Smooth muscle cell (in vitro differentiated cells): ENCODE measurements around the gene LRRC34. TPM values are rescaled to one million over a fixed set of nuclear protein-coding genes. Genes with fewer than 3 reads are reported as not detected.

Experiments
- DNase-seq: peaks from one replicate; lab custom pipeline; 2025; ENCODE audit not compliant: unreplicated experiment; lab: John Stamatoyannopoulos, UW
- H2AFZ ChIP-seq: fragments of 200-600 bp; sonication (generic); 2 replicates; pipeline ENCODE4 v1.6.0; 2016; ENCODE audit warnings: antibody characterized with exemption, low read depth, mild to moderate bottlenecking
- H3F3A ChIP-seq: fragments of 200-600 bp; sonication (generic); 2 replicates; pipeline ENCODE4 v1.6.0; 2017; ENCODE audit warnings: antibody characterized with exemption, low read depth
- H3K27ac ChIP-seq: fragments of 200-600 bp; sonication (generic); 2 replicates; pipeline ENCODE4 v1.5.1; 2016; ENCODE audit warnings: low read depth, mild to moderate bottlenecking
- H3K27me3 ChIP-seq: fragments of 200-600 bp; sonication (generic); 2 replicates; pipeline ENCODE4 v1.6.1; 2016; ENCODE audit warnings: low read depth, mild to moderate bottlenecking
- H3K36me3 ChIP-seq: fragments of 200-600 bp; sonication (generic); 2 replicates; pipeline ENCODE4 v1.5.1; 2016; ENCODE audit warnings: low read depth
- H3K4me1 ChIP-seq: fragments of 200-600 bp; sonication (generic); 2 replicates; pipeline ENCODE4 v1.5.1; 2016; ENCODE audit warnings: low read depth
- H3K4me2 ChIP-seq: fragments of 200-600 bp; sonication (generic); 2 replicates; pipeline ENCODE4 v1.6.0; 2016; ENCODE audit warnings: mild to moderate bottlenecking
- H3K4me3 ChIP-seq: fragments of 200-600 bp; sonication (generic); 2 replicates; pipeline ENCODE4 v1.5.1; 2016; ENCODE audit warnings: mild to moderate bottlenecking
- H3K79me2 ChIP-seq: fragments of 200-600 bp; sonication (generic); 2 replicates; pipeline ENCODE4 v1.6.0; 2016; ENCODE audit warnings: low read depth, mild to moderate bottlenecking
- H3K9ac ChIP-seq: fragments of 200-600 bp; sonication (generic); 2 replicates; pipeline ENCODE4 v1.6.0; 2016; ENCODE audit warnings: low read depth
- H3K9me3 ChIP-seq: fragments of 200-600 bp; sonication (generic); replicated peaks from 2 replicates; pipeline ENCODE4 v1.5.1; 2016; ENCODE audit warnings: low read depth
- H4K20me1 ChIP-seq: fragments of 200-600 bp; sonication (generic); 2 replicates; pipeline ENCODE4 v1.6.0; 2016; ENCODE audit warnings: low read depth
- WGBS: methylation state at CpG from one replicate; pipeline ENCODE4 v1.1.7; 2016; ENCODE audit warnings: low lambda C conversion rate; 5-methylcytosine and 5-hydroxymethylcytosine counted together
- polyA plus RNA-seq: library from polyadenylated mRNA; unstranded; fragments of >200 nt; fragmentation: Nextera tagmentation; extraction: Ambion mirVana; gene quantifications from 2 replicates; pipeline ENCODE4 v1.2.1, GENCODE V29; 2016
- total RNA-seq: library from RNA; depleted of rRNA; stranded (reverse); fragments of >200 nt; gene quantifications from 2 replicates; pipeline ENCODE4 v1.2.3, GENCODE V29; 2014
- TF ChIP-seq, protein P1 (sequence below): fragments of 200-600 bp; sonication (generic); IDR thresholded peaks from 2 replicates; pipeline ENCODE4 v1.5.1; 2017; ENCODE audit warnings: borderline replicate concordance, mild to moderate bottlenecking, antibody characterized with exemption; ENCODE audit not compliant: insufficient read depth, poor library complexity, severe bottlenecking

LRRC34 gene, protein sequence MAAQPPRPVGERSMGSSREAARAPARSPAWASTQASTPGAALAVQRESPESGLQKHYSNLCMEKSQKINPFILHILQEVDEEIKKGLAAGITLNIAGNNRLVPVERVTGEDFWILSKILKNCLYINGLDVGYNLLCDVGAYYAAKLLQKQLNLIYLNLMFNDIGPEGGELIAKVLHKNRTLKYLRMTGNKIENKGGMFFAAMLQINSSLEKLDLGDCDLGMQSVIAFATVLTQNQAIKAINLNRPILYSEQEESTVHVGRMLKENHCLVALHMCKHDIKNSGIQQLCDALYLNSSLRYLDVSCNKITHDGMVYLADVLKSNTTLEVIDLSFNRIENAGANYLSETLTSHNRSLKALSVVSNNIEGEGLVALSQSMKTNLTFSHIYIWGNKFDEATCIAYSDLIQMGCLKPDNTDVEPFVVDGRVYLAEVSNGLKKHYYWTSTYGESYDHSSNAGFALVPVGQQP
- 1.8 and 2.4 TPM in 2 replicates for total RNA-seq
- polyA plus RNA-seq, result 1.8 and 2.5 TPM in 2 replicates

DNA sequence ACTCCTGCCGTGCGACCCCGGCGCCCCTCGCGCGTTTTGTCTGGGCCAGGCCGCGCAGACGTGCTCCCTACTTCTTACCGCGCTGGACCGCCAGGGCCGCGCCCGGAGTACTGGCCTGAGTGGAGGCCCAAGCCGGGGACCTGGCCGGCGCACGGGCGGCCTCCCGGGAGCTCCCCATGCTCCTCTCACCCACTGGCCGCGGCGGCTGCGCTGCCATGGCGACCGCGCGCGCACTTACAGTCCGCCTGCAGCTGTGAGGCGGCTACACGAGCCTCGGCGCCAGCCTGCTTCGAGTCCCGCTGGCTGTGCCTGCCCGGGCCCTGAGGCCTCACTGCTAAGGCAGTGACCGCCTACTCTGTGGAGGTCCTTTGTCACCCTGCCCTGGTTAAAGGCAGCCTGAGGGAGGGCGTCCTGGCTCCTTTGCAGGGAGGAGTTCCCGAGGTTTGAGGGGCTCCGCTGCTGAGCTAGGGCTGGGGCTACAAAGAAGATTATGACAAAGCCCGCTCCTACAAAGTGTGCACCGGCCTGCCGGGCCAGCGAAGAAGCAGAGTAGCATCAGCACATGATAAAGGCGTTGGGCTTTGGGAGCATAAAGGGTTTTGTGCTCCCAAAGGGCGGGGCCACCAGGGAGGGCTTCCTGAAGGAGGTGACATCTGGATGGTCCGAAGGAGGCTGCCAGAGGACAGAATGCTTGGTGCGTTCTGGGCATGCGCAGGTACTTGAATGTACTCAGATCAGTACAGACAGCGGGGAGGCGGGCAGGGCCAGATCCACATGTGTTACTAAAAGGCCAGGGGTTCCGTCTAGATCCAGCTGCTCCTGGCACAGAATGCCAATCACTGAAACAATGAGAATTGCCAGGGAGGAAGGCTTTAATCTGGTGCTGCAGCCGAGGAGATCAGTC is at the start of gene LRRC34, which contains the start of gene LRRIQ4:
LRRC34 (minus strand) TSS at position 573 of the 904 bp plus-strand sequence; CDS start at position 217, 356 bp downstream.
LRRIQ4 (plus strand) TSS at position 539 of the 904 bp plus-strand sequence. CDS start 9,052 bp downstream, outside the sequence.
- H3K4me2 ChIP-seq, result peak within 1 kb of the TSS; percentile 85
- WGBS, result 24% methylated on average over 45 of the region's 56 CpGs
- peak within 1 kb of the TSS; percentile 61 for H3K4me3 ChIP-seq
- peak within 1 kb of the TSS; percentile 81 for H2AFZ ChIP-seq
- no peaks in the 10 kb centered on the region for H4K20me1 ChIP-seq
- TF ChIP-seq, protein P1, sequence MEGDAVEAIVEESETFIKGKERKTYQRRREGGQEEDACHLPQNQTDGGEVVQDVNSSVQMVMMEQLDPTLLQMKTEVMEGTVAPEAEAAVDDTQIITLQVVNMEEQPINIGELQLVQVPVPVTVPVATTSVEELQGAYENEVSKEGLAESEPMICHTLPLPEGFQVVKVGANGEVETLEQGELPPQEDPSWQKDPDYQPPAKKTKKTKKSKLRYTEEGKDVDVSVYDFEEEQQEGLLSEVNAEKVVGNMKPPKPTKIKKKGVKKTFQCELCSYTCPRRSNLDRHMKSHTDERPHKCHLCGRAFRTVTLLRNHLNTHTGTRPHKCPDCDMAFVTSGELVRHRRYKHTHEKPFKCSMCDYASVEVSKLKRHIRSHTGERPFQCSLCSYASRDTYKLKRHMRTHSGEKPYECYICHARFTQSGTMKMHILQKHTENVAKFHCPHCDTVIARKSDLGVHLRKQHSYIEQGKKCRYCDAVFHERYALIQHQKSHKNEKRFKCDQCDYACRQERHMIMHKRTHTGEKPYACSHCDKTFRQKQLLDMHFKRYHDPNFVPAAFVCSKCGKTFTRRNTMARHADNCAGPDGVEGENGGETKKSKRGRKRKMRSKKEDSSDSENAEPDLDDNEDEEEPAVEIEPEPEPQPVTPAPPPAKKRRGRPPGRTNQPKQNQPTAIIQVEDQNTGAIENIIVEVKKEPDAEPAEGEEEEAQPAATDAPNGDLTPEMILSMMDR, result no peak
- H3K27me3 ChIP-seq, result no peaks in the 10 kb centered on the region
- H3F3A ChIP-seq, result no peaks in the 10 kb centered on the region
- H3K9me3 ChIP-seq, result peaks cover 11% of the 10 kb centered on the region
- H3K27ac ChIP-seq, result peak within 1 kb of the TSS; percentile 51
- DNase-seq, result peak; percentile 24
- H3K9ac ChIP-seq, result peak within 1 kb of the TSS; percentile 58
- peaks cover 6% of the 10 kb centered on the region for H3K4me1 ChIP-seq
- no peaks in the 10 kb centered on the region for H3K79me2 ChIP-seq
- H3K36me3 ChIP-seq, result no peaks in the 10 kb centered on the region

DNA sequence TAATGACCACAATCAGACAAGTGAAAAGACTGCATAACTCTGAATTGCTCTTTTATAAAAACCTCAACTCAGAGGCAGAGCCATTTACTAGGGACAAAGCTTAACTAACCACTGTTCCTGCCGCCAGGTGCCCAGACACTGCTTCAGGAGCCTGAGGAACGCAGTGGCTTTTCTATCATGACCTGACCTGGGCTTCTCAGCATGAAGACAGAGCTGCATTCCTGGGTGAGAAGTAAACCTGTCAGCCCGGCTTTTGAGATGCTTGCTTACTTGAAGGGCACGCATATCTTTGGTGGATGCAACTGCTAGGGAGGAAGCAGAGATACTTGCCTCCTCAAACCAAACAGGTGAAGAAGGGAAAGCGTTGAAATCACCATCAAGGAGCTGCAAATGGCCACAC is 49.2 kb upstream of the LRRC34 start:
- Histone ChIP-seq H3K27ac (no peak overlapping the region), H3K79me2 (no peaks in the 10 kb centered on the region), H3K36me3 (no peaks in the 10 kb centered on the region), H3K27me3 (peaks cover 10% of the 10 kb centered on the region), H3K9ac (no peak overlapping the region), H3K4me1 (no peaks in the 10 kb centered on the region), H4K20me1 (no peaks in the 10 kb centered on the region), H3K4me2 (no peak overlapping the region), H3K4me3 (no peak overlapping the region), H3K9me3 (no peaks in the 10 kb centered on the region), H2AFZ (no peak overlapping the region), H3F3A (no peaks in the 10 kb centered on the region)
- TF ChIP-seq, protein P1, result no peak
- no peak for DNase-seq
- 31% methylated on average over 5 of the region's 5 CpGs for WGBS

DNA sequence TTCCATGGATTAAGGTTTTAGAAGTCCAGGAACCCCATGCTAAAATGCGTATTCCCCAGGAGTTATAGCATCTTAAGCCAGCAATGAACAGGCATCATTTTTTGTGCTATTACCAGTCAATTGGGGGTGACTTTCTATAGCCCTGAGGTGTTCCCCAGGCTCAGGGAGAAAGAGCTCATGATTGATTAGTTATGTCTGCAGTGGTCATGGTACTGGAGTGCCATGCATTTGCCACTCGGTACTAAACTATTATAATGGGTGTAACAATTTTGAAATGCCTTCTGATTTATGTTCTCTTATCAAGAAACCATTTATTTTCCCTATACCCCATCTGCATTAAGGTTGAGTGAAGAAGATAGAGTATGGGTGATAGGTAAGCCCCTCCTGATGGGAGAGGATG is 45.1 kb upstream of the LRRC34 start:
- no peak overlapping the region for H2AFZ ChIP-seq
- no peaks in the 10 kb centered on the region for H3K4me1 ChIP-seq
- no peak overlapping the region for H3K4me3 ChIP-seq
- no peak overlapping the region for H3K27ac ChIP-seq
- H3K9me3 ChIP-seq, result no peaks in the 10 kb centered on the region
- 85% methylated on average over 2 of the region's 2 CpGs for WGBS
- no peaks in the 10 kb centered on the region for H3K79me2 ChIP-seq
- no peak for DNase-seq
- TF ChIP-seq, protein P1, result no peak
- no peaks in the 10 kb centered on the region for H4K20me1 ChIP-seq
- H3K36me3 ChIP-seq, result no peaks in the 10 kb centered on the region
- no peak overlapping the region for H3K4me2 ChIP-seq
- H3K9ac ChIP-seq, result no peak overlapping the region
- peaks cover 22% of the 10 kb centered on the region for H3K27me3 ChIP-seq
- no peaks in the 10 kb centered on the region for H3F3A ChIP-seq
